ENCODE measurements around the gene ZMAT5. TPM values are rescaled to one million over a fixed set of nuclear protein-coding genes. Genes with fewer than 3 reads are reported as not detected.

The ZMAT5 gene
- total RNA-seq, 1 donor from 2014 or later, result 37.1 TPM

DNA sequence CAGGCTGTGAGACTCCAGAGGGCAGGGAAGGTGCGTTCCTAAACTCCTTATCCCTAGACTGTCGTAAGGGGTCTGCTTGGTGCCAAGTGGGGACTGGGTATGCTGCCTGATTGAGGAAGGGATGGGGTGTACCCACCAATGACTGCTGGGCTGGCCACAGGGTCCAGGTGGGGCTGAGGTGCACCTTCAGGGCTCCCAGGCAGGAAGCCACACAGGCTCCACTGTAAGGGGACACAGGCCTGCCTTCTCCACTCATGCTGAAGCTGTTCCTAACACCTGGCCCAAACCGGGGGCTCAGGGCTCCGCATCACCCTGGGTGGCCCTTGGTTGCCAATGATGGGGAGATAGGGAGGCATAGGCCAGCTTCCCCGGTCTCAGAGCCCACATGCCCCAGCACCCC lies 26.6 kb downstream of the ZMAT5 start:
- no peak for DNase-seq (ENCODE audit: low read depth)
- Histone ChIP-seq H3K27me3 (ENCODE audit: control insufficient read depth, insufficient read depth, low read length) (no peaks in the 10 kb centered on the region), H3K36me3 (ENCODE audit: control insufficient read depth, insufficient read depth, low read length) (no peaks in the 10 kb centered on the region), H3K4me3 (ENCODE audit: low read depth, low read length) (no peak overlapping the region)
- TF ChIP-seq, protein P1, sequence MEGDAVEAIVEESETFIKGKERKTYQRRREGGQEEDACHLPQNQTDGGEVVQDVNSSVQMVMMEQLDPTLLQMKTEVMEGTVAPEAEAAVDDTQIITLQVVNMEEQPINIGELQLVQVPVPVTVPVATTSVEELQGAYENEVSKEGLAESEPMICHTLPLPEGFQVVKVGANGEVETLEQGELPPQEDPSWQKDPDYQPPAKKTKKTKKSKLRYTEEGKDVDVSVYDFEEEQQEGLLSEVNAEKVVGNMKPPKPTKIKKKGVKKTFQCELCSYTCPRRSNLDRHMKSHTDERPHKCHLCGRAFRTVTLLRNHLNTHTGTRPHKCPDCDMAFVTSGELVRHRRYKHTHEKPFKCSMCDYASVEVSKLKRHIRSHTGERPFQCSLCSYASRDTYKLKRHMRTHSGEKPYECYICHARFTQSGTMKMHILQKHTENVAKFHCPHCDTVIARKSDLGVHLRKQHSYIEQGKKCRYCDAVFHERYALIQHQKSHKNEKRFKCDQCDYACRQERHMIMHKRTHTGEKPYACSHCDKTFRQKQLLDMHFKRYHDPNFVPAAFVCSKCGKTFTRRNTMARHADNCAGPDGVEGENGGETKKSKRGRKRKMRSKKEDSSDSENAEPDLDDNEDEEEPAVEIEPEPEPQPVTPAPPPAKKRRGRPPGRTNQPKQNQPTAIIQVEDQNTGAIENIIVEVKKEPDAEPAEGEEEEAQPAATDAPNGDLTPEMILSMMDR (IDR thresholded peaks at IDR 0.05; ENCODE audit: insufficient read depth, low read length, poor library complexity, severe bottlenecking), result no peak

DNA sequence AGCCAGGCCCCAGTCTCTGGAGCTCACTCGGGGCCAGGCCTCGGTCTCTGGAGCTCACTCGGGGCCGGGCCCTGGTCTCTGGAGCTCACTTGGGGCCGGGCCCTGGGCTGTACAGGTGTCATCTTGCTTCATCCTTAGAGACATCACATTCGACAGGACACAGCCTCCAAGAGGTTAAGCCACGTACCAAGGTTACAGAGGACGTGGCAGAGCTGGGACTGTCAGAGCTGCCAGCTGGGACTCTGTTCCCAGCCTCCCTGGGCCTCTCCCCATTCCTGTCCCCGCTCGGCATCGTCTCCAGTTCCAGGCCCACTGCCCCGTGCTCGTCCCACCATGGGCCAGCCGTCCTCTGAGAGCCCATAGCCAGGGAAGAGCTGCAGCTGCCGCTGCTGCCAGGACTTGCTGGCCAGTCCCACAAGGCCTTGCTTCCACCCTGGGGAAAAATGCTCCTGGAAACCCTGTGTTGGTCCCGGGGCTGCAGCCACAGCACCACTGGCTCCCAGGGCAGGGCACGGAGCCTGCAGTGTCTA lies 27.4 kb downstream of the ZMAT5 start:
- no peak overlapping the region for H3K4me3 ChIP-seq (ENCODE audit: low read depth, low read length)

DNA sequence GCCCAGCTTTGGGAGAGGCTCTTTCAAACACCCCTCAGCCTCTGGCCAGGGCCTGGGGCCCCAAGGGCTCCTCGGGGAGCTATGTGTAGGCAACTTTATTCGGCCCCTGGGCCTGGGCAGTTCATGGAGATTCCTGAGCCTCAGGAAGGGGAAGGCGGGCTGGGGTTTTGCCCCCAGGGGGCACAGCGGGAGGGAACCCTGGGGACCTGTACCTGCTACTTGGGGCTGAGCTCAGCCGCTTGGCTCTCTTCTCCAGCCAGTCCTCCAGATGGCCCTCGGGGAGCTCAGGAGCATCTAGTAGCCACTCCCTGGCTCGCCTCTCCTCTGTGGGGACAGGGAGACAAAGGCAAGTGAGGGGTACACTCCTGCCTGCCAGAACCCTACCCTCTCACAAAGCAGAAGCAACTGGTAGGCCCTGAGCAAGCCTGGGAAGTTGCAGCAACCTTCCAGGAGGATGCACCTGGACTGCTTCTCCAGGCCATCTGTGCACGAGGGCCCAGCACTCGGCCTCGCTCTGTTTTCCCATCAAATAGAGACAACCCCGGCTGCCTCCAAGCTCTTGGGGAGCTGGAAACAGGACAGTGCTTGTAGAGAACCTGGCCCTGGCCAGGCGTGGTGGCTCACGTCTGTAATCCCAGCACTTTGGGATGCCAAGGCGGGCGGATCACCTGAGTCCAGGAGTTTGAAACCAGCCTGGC lies 28.5 kb downstream of the ZMAT5 start:
- no peaks in the 10 kb centered on the region for H3K36me3 ChIP-seq (ENCODE audit: control insufficient read depth, insufficient read depth, low read length)
- TF ChIP-seq, protein P1 (IDR thresholded peaks at IDR 0.05; ENCODE audit: insufficient read depth, low read length, poor library complexity, severe bottlenecking), result no peak
- no peak overlapping the region for H3K4me3 ChIP-seq (ENCODE audit: low read depth, low read length)
- DNase-seq (ENCODE audit: low read depth), result no peak
- H3K27me3 ChIP-seq (ENCODE audit: control insufficient read depth, insufficient read depth, low read length), result no peaks in the 10 kb centered on the region

More for the DNA sequence above, 27.4 kb downstream of the ZMAT5 start:
- no peaks in the 10 kb centered on the region for H3K36me3 ChIP-seq (ENCODE audit: control insufficient read depth, insufficient read depth, low read length)
- TF ChIP-seq, protein P1 (IDR thresholded peaks at IDR 0.05; ENCODE audit: insufficient read depth, low read length, poor library complexity, severe bottlenecking), result no peak
- no peak for DNase-seq (ENCODE audit: low read depth)
- no peaks in the 10 kb centered on the region for H3K27me3 ChIP-seq (ENCODE audit: control insufficient read depth, insufficient read depth, low read length)

- DNase-seq (ENCODE audit: low read depth), result no peak
- Histone ChIP-seq H3K27me3 (ENCODE audit: control insufficient read depth, insufficient read depth, low read length) (no peaks in the 10 kb centered on the region), H3K4me3 (ENCODE audit: low read depth, low read length) (no peak overlapping the region), H3K36me3 (ENCODE audit: control insufficient read depth, insufficient read depth, low read length) (no peaks in the 10 kb centered on the region)
- TF ChIP-seq, protein P1 (IDR thresholded peaks at IDR 0.05; ENCODE audit: insufficient read depth, low read length, poor library complexity, severe bottlenecking), result no peak
Observed at GRCh38 chr22:29737251-29738117, 29.3 kb downstream of the ZMAT5 start.

DNA sequence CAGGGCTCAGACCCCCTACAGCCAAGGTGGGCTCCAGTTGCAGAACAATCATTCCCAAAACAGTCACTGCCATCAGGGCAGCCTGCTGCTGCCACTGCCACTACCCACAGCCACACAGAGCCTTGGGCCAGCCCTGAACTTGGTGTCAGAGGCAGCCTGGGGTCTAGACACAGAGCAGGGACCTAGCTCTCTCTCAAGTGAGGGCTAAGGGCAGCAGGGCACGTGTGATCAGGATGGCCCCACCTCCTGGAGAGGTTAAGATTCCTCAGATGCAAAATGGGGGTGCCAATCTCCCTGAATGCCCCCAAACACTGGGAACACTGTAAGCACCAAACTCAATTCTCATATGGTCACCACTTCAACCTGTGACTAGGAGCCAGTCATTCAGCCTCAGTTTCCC lies 31.4 kb downstream of the ZMAT5 start:
- no peaks in the 10 kb centered on the region for H3K27me3 ChIP-seq (ENCODE audit: control insufficient read depth, insufficient read depth, low read length)
- no peak overlapping the region for H3K4me3 ChIP-seq (ENCODE audit: low read depth, low read length)
- H3K36me3 ChIP-seq (ENCODE audit: control insufficient read depth, insufficient read depth, low read length), result no peaks in the 10 kb centered on the region
- DNase-seq (ENCODE audit: low read depth), result no peak
- TF ChIP-seq, protein P1 (IDR thresholded peaks at IDR 0.05; ENCODE audit: insufficient read depth, low read length, poor library complexity, severe bottlenecking), result no peak

Measured in kidney epithelial cell (primary cell).